Measurements from ENCODE around the gene ARID1B. TPM values are rescaled to one million over a fixed set of nuclear protein-coding genes. Genes with fewer than 3 reads are reported as not detected.
"Not testable (repeated sequence)": the region's sequence is repeated elsewhere in the genome, so short reads cannot be mapped to it uniquely, and the experiment has no call there.

Gene ARID1B
- total and polyA plus RNA-seq, 8 donors = 67.6 to 102 (median 99.0) TPM

- Histone ChIP-seq H3K9me3 (no peaks in the 10 kb centered on the region), H3K4me3 (no peak overlapping the region), H3K4me1 (peaks cover 19 to 27% of the 10 kb centered on the region in 2 donors), H3K27me3 (no peaks in the 10 kb centered on the region), H3K36me3 (peaks cover 0 to 13% of the 10 kb centered on the region in 2 donors), H3K27ac (peak overlapping the region in 1 of 2 donors; percentile 37)
- ATAC-seq (peak; percentile 37), DNase-seq (peak in 2 of 4 donors; percentile 40 to 56)
- intact Hi-C loops (cut with DNase I) = no loop called here
- TF ChIP-seq CTCF (IDR thresholded peaks at IDR 0.05) = no peak
Measured at GRCh38 chr6:157143171-157143889, 366.2 kb downstream of the ARID1B start.

GRCh38 chr6:157143890-157144798, 367.0 kb downstream of the ARID1B start:
- DNase-seq = peak in 2 of 4 donors; percentile 45 to 66
- intact Hi-C loops (cut with DNase I) = no loop called here
- Histone ChIP-seq H3K4me1 (peaks cover 24 to 27% of the 10 kb centered on the region in 2 donors), H3K36me3 (peaks cover 0 to 20% of the 10 kb centered on the region in 2 donors), H3K9me3 (no peaks in the 10 kb centered on the region), H3K27me3 (no peaks in the 10 kb centered on the region), H3K4me3 (no peak overlapping the region), H3K27ac (peak overlapping the region in 1 of 2 donors; percentile 43)
- TF ChIP-seq CTCF (IDR thresholded peaks at IDR 0.05) = no peak
- peak; percentile 38 for ATAC-seq

- H3K4me3 ChIP-seq = no peak overlapping the region
Measured at GRCh38 chr6:157144859-157145568, 367.8 kb downstream of the ARID1B start.

GRCh38 chr6:157145656-157146285, 368.6 kb downstream of the ARID1B start:
- Histone ChIP-seq H3K9me3 (no peaks in the 10 kb centered on the region), H3K27ac (no peak overlapping the region), H3K4me1 (peaks cover 24 to 27% of the 10 kb centered on the region in 2 donors), H3K4me3 (no peak overlapping the region), H3K27me3 (no peaks in the 10 kb centered on the region), H3K36me3 (peaks cover 0 to 19% of the 10 kb centered on the region in 2 donors)
- TF ChIP-seq CTCF (IDR thresholded peaks at IDR 0.05) = no peak
- DNase-seq (no peak), ATAC-seq (peak; percentile 64)
- intact Hi-C loops (cut with DNase I) = no loop called here

More at GRCh38 chr6:157144859-157145568, 367.8 kb downstream of the ARID1B start:
- DNase-seq (peak in 1 of 4 donors; percentile 32), ATAC-seq (peak; percentile 26)
- Histone ChIP-seq H3K4me1 (peaks cover 24 to 27% of the 10 kb centered on the region in 2 donors), H3K27ac (peak overlapping the region in 1 of 2 donors; percentile 43), H3K36me3 (peaks cover 0 to 21% of the 10 kb centered on the region in 2 donors), H3K27me3 (no peaks in the 10 kb centered on the region), H3K9me3 (no peaks in the 10 kb centered on the region)
- intact Hi-C loops (cut with DNase I) = no loop called here
- TF ChIP-seq CTCF (IDR thresholded peaks at IDR 0.05) = no peak

- H3K9me3 ChIP-seq; H3K27me3 ChIP-seq; H3K4me3 ChIP-seq; ATAC-seq; DNase-seq; intact Hi-C loops (cut with DNase I); H3K27ac ChIP-seq: not testable (repeated sequence)
- Histone ChIP-seq H3K4me1 (peaks cover 24 to 27% of the 10 kb centered on the region in 2 donors), H3K36me3 (peaks cover 0 to 18% of the 10 kb centered on the region in 2 donors)
Measured at GRCh38 chr6:157147054-157148026, 370.2 kb downstream of the ARID1B start.
